ENCODE measurements around the gene PRSS53.

PRSS53 gene

GRCh38 chr16:31129568-31130335 lies 41.0 kb upstream of the PRSS53 start:
- FAIRE-seq (no peak), DNase-seq (ENCODE audit: insufficient read length, low spot score) (no peak)
- TF ChIP-seq POLR2A (IDR thresholded peaks at IDR 0.05; ENCODE audit: low read depth, low read length): no peak

- TF ChIP-seq POLR2A (IDR thresholded peaks at IDR 0.05; ENCODE audit: low read depth, low read length): no peak
- FAIRE-seq: no peak
- DNase-seq (ENCODE audit: insufficient read length, low spot score): no peak
Observed at GRCh38 chr16:31128711-31129567, 40.2 kb upstream of the PRSS53 start.

- DNase-seq (ENCODE audit: insufficient read length, low spot score) (no peak), FAIRE-seq (no peak)
- no peak for TF ChIP-seq POLR2A (IDR thresholded peaks at IDR 0.05; ENCODE audit: low read depth, low read length)
Observed at GRCh38 chr16:31127182-31127581, 38.4 kb upstream of the PRSS53 start.

GRCh38 chr16:31125844-31126243 lies 37.1 kb upstream of the PRSS53 start:
- FAIRE-seq: no peak
- no peak for DNase-seq (ENCODE audit: insufficient read length, low spot score)
- no peak for TF ChIP-seq POLR2A (IDR thresholded peaks at IDR 0.05; ENCODE audit: low read depth, low read length)

GRCh38 chr16:31120129-31120528 lies 31.4 kb upstream of the PRSS53 start:
- DNase-seq (ENCODE audit: insufficient read length, low spot score): no peak
- no peak for TF ChIP-seq POLR2A (IDR thresholded peaks at IDR 0.05; ENCODE audit: low read depth, low read length)
- FAIRE-seq: no peak

- FAIRE-seq (no peak), DNase-seq (ENCODE audit: insufficient read length, low spot score) (no peak)
- TF ChIP-seq POLR2A (IDR thresholded peaks at IDR 0.05; ENCODE audit: low read depth, low read length): no peak
Observed at GRCh38 chr16:31118223-31119155, 29.7 kb upstream of the PRSS53 start.

GRCh38 chr16:31117384-31118222 lies 28.9 kb upstream of the PRSS53 start, which contains the start of gene KAT8:
Gene KAT8 (plus strand): TSS chr16:31117664. CDS start chr16:31117682, 18 bp downstream.
- TF ChIP-seq POLR2A (IDR thresholded peaks at IDR 0.05; ENCODE audit: low read depth, low read length): peak; percentile 73
- peak; percentile 98 for DNase-seq (ENCODE audit: insufficient read length, low spot score)
- FAIRE-seq: no peak

- TF ChIP-seq POLR2A (IDR thresholded peaks at IDR 0.05; ENCODE audit: low read depth, low read length): no peak
- no peak for FAIRE-seq
- no peak for DNase-seq (ENCODE audit: insufficient read length, low spot score)
Observed at GRCh38 chr16:31114468-31114867, 25.7 kb upstream of the PRSS53 start.

- DNase-seq (ENCODE audit: insufficient read length, low spot score) (no peak), FAIRE-seq (no peak)
- no peak for TF ChIP-seq POLR2A (IDR thresholded peaks at IDR 0.05; ENCODE audit: low read depth, low read length)
Observed at GRCh38 chr16:31113121-31114120, 24.7 kb upstream of the PRSS53 start.

- no peak for TF ChIP-seq POLR2A (IDR thresholded peaks at IDR 0.05; ENCODE audit: low read depth, low read length)
- FAIRE-seq: no peak
Observed at GRCh38 chr16:31112711-31113110, 24.0 kb upstream of the PRSS53 start.

GRCh38 chr16:31111881-31112466 lies 23.2 kb upstream of the PRSS53 start:
- DNase-seq (ENCODE audit: insufficient read length, low spot score): no peak
- no peak for FAIRE-seq
- no peak for TF ChIP-seq POLR2A (IDR thresholded peaks at IDR 0.05; ENCODE audit: low read depth, low read length)

More at GRCh38 chr16:31112711-31113110, 24.0 kb upstream of the PRSS53 start:
- no peak for DNase-seq (ENCODE audit: insufficient read length, low spot score)

All from H54 (cell line).